ENCODE results near the gene ACOXL.

Gene ACOXL

DNA sequence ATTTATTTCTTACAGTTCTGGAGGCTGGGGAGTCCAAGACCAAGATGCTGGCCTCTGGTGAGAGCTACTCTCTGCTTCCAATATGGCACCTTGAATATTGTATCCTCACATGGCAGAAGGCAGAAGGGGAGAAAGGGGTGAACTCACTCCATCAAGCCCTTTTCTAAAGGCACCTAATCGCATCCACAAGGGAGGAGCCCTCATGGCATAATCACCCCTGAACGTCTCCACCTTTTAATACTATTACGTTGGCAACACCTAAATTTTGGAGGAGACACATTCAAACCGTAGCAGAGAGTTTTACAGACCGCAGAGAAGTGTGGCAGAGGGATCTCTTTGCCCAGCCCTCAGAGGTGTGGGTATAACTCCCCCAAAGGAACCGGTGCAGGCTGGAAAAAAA is 245.8 kb downstream of the ACOXL start:
- no peak for DNase-seq (ENCODE audit: low spot score)

DNA sequence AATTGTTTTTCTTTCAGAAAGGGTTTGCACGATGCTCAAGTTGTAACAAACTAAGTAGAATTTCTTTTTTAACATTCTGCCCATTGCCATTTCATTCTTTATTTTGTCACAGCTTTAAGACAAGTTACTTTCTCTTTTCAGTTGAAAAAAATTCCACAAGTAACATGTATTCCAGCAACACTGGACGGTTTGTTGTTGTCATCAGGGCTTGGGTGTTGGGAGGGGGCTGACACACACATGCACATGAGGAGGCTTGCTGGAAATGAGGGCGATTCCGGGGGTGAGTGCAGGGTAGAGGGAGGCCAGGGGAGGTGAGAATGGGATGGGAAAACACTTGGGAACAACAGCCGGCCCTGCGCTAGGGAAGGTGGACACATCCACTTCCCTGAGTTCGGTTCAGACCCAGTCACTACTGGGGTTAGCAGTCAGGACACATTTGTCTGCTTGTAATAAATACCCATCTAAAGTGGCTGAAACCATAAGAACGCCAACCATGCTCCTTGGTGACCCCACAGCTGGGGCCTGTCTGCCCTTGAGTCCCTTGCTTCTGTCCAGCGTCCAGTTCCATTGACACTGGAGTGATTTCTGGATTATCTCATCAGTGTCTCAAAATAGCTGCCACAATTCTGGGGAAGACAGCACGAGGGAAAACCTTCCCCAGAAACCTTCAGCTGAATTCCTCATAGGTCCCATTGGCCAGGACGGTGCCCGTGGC is 246.5 kb downstream of the ACOXL start:
- no peak for DNase-seq (ENCODE audit: low spot score)

DNA sequence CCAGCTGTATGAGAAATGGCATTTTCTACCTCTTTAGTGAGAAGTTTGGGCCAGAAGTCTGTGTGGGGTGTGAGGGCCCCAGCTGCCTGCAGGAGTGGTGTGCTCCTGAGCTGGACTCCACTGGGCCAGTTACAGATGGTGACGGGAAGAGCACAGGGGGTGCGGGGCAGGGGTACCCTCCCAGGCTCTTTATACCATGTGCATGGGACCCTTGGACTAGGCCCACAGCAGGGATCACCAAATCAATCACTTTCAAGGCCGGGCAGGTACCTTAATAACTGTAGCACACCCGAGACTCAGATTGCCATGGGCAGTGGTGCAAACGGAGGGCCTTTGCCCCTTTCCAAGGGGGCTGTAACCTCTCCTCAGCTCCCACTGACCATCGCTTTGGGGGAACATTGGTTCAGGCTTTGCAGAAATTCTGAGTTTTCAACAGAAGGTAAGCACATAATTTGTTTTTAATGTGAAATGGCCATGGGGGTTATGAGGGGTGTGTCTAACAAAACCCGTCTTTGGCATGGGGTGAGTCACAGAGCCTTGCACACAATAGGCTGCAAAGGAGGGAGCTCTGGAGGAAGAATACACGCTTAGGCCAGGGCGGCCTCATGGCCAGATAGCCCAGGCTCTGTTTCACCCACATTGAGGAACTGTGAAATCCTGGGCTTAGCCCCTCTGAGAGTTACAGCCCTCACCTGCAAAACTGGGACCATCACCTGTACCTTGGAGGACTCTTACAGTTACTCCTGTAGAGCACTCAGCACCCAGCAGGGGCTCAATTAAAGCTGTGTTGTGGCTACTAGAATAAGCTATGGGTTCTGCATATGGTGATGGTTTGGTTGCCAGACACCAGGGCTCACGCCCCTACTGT is 247.3 kb downstream of the ACOXL start:
- DNase-seq (ENCODE audit: low spot score) = no peak

DNA sequence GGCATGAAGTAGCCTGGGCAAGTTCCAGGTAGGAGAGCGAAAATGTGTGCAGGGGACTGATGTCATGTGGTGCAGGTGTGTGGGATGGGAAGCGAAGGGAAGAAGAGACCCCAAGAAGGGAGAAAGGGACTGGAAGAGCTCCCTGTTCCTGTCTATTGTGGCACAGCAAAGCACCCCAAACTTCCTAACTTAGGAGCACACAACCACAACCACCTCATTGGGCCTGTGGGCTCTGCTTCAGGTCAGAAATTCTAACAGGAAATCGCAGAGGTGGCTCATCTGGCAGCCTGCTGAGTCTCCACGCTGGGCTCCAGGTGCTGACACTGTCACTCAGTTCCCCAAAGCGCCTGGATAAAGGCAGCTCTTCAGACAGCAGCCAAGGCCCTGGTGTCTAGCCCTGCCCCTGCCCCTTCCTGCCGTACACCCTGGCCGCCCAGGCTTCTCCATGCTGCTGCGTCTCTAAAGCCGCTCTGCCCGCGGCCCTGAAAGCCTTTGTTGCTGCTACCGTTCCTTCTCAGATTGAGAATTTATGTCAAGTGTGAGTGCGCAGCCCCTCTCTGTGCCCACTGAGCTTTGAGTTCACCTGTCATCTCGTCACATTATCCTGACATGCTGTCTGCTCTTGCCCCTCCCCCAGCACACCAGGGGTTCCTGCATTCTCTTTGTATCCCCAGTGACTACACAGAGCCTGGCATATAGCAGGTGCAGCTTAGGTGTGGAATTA is 248.1 kb downstream of the ACOXL start:
- DNase-seq (ENCODE audit: low spot score) = no peak

DNA sequence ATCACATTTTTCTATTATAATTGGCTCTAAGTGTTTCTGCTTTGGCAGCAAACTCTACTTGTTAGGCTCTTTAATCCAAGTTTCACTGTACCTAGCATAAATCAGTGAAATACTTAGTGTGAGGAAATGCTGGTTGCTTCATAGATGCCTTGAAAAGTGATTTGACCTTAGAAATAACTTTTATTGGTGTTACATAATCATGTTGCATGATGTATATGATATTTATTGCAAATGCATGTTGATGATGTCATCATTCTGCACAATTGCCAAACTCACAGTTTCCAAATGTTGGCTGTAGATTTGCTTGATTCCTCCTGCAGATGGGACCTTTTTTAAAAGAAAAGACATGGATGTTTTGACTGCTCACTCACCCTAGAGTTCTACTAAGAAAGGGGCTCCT is 250.8 kb downstream of the ACOXL start:
- no peak for DNase-seq (ENCODE audit: low spot score)

DNA sequence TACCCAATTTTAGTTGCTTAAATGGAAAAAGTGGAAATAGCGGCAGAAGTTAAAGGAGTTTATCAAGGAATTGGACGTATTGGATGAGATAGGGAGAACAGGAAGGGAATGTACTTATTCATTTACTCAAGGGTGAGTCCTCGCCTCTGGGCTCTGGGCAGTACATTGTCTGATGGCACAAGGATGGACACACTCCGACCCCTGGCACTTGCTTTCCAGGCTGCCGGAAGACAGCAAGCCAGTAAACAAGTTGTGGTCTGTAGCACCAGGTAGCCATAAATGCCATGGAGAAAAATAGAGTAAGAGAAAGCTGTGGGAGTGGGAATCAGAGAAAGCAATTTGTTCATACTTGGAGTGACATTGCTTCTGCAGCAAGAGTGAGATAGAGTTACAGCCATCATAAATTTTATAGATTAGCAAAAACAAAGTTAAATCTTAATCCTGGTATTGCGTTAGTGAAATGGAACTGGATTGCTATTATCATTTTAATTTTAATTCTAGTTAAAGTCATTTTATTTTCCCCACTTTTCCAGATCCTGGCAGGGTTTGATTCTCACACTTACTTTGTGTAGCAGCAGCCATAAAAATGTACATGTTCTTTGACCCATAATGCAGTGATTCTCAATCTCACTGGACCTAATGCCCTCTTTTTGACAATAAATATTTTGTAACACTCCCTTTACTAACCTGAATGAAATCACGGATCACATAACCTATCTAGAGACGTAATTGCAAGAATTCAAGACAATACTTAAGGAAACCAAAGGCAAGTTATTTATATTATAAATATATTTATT is 252.5 kb downstream of the ACOXL start:
- no peak for DNase-seq (ENCODE audit: low spot score)

DNA sequence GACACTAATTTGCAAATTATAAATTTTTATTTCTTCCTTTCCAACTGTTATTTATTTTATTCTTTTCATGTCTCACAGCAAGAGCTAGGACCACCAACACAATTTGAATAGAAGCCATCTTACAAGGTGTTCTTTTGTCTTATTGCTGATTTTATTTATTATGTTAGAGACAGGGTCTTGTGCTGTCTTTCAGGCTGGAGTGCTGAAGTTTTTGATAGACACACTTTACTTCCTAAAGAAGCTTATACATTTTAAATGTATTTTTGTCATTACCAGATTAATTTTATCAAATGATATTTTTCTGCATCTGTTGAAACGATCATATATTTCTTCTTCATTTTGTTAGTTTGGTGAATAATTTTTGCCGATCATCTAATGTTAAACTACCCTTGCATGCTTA is 258.1 kb downstream of the ACOXL start:
- no peak for DNase-seq (ENCODE audit: low spot score)

DNA sequence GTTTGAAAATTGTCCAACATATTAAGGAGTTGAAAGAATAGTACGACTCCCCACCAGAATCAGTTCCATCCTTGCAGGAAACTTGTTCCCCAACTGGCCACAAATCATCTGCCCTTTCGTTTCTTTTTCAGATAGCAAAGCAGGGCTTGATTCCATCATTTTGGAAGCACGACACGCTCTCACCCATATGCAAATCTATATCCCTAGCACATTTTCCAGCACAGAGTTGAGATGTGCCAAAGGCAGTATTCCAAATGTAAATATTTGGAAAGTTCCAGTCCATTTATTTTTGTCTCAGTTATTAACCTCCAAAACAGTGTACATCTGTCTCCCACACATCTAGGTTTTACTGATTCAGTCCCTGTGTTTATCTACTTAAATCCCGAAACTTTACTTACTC is 259.5 kb downstream of the ACOXL start:
- DNase-seq (ENCODE audit: low spot score) = no peak

DNA sequence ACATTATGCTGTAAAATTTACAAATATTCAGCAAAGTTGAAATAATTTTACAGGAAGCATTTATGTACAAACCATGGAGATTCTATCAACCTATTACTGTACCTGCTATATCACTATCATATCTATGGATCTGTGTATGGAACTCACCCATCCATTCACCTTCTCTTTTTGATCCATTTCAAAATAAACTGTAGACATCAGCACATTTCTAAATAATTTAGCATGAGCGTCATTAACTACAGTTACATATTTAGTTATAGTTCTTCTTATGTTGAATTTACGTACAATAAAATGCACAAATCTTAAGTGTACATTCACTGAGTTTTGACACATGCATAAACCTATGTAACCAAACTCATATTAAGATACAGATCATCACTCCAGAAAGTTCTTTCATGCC is 260.5 kb downstream of the ACOXL start:
- no peak for DNase-seq (ENCODE audit: low spot score)

DNA sequence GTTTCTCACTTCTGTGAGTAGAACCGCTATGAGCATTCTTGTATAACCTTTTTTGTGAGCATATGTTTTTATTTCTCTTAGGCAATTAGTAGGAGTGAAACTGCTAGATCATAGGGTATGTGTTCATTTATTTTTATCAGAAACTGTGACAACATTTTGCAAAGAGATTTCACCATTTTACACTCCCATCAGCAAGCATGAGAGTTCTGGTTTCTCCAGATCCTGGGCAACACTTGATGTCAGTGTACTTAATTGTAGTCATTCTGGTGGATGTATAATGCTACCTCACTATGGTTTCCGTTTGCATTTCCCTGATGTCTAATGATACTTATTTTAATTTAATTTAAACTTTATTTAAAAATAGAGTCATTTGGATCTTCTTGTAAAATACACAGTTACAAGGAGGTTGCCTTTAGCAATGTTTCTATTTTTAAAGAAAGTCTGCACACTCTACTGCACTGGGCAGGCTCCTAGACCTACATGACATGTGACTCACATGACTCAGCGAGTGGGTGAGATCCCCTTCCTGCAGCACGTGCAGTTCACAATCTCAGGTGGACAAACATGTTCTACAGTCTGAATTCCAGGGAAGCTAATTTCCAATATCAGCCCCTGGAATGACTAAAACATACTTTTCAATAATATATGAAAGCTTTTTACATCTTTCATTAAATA is 261.3 kb downstream of the ACOXL start:
- DNase-seq (ENCODE audit: low spot score) = peak; percentile 67

DNA sequence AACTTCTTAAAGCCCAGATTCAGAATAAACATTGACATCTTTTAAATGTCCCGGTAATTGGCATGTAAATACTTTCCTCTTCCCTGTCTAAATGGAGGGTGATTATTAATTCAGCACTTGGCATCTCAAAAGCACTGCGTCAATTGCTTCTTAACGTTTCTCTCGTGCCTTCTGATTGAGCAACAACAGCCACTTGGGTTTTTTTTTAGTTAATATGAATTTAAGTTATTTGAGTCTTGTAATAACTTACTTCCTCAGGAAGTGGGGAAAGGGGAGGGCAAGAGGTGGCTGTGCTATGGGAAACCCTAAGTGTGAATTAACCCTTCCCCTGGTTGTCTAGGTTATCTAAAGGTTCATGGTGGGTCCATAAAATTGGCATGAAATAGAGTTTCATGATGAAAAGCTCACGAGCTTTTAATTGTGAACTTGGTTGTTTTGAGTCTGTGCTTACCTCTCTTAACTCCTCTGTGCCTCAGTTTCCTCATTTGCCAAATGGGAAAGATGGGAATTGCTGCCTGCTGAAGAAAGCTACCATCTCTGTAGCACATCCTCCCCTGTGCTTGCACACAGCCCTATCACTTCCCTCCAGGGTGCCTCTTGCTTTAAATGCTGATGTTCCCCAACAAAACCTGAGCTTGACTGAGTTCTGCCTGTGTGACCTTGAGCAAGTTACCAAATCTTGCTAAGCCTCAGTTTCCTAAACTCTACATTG is 262.0 kb downstream of the ACOXL start:
- peak; percentile 17 for DNase-seq (ENCODE audit: low spot score)

DNA sequence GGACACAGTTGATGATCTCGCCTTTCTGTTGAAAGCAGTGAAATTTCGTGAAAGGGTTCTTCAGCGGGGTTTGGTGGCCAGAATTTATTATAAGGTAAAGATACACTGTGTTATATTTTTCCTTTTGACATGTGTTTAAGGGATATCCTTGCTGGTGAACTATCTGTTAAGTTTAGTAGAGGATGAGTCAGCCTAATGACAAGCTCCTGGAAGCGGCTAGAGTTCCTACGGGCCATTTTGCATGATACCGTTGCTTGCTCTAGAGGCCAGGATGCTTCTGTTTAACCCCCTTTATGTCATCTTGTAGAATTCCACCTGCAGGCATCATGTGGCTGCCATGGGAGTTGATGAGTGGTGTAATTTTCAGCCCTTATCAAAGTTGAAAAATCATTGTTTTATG is 263.5 kb downstream of the ACOXL start:
- DNase-seq (ENCODE audit: low spot score) = peak; percentile 11

DNA sequence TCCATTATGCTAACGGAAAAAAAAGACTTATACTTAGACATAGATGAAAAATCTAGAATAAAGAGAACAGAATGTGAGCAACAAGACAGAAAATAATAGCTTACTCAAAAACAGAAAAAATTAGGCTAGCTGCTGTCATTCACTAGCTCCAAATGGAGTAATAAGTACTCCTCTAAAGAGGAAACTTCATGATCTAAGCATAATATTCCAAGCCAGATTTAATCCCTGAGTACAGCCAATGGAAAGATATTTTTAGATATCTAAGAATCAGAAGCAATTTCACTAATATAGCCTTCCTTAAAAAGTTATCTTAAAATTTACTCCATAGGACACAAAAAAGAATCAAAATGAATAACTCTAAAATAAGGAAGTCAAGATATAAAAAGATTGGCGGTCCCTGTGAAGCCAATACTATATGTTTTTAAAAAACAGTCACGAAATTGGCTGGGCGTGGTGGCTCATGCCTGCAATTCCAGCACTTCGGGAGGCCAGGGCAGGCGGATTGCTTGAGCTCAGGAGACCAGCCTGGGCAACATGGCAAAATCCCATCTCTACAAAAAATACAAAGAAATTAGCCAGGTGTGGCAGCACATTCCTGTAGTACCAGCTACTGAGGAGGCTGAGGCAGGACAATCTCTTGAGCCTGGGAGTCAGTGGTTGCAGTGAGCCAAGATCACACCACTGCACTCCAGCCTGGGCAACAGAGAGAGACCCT is 265.1 kb downstream of the ACOXL start:
- DNase-seq (ENCODE audit: low spot score) = no peak

DNA sequence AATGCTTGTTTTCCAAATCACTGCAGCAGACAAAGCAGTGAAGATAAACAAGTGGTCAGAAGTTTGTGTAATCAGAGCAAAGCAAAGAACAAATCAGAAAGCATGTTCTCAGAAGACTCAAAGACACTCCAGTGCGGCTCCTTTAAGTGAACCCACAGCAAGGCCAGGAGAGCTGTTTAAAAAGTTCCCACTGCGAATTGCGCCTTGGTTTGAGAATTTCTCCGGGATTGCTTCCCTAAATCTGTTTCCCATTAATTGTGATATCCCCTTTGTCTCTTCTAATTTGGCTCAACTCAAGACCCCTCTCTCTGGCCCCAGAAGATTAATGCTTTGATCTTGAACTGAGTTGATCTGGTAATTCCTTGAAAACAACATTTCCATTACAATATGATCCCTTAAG is 265.9 kb downstream of the ACOXL start:
- no peak for DNase-seq (ENCODE audit: low spot score)

DNA sequence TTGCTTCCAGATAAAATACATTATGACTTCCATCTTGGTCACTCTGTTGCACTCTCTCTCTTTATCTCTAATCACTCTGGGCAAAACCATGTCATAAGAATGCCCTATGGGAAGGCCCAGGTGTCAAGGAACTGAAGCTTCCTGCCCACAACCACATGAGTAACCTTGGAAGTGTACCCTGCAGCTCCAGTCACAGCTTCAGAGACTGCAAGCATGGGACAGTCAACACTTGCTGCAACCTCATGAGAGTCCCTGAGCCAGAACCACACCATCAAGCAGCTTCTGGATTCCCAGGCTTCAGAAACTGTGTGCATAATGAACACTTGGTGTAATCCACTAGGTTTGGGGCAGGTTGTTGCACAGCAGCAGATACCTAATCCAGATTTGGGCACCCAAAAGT is 267.3 kb downstream of the ACOXL start:
- no peak for DNase-seq (ENCODE audit: low spot score)

DNA sequence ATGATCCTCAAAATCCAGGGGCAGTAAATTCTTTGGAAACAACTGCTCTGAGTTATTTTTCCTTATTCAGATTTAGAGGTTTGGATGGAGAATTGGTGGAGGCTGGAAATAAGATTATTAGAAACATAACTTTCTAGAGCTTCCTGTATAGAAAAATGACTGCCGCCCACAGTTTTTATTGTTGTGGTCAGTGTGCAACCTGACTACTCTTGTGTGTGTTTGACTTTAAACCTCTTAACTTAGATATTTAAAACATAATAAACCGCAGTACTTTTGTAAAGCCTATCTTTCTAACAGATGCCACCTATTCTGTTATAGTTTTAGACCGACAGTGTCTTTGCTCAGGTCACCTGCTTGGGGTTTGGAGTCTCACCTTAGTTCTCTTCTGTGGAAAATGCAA is 272.9 kb downstream of the ACOXL start:
- DNase-seq (ENCODE audit: low spot score) = no peak

DNA sequence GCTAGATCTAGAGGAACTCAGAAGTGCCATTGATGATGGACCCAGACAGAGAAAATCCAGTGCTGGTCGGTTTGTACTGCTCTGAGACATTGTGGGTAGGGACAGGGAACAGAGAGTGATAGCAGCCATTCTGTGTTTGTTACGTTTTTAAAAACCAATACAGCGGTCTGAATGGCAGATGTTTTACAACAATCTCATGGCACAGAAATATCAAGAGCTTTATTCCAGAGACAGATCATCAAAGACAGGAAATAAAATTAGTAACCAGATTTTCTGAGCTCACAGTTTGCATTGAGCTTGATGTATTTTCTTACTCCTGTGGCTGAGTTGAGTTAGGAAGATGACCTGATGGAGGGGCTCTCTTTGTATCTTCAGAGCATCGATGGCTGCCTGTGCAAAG is 273.4 kb downstream of the ACOXL start:
- no peak for DNase-seq (ENCODE audit: low spot score)

DNA sequence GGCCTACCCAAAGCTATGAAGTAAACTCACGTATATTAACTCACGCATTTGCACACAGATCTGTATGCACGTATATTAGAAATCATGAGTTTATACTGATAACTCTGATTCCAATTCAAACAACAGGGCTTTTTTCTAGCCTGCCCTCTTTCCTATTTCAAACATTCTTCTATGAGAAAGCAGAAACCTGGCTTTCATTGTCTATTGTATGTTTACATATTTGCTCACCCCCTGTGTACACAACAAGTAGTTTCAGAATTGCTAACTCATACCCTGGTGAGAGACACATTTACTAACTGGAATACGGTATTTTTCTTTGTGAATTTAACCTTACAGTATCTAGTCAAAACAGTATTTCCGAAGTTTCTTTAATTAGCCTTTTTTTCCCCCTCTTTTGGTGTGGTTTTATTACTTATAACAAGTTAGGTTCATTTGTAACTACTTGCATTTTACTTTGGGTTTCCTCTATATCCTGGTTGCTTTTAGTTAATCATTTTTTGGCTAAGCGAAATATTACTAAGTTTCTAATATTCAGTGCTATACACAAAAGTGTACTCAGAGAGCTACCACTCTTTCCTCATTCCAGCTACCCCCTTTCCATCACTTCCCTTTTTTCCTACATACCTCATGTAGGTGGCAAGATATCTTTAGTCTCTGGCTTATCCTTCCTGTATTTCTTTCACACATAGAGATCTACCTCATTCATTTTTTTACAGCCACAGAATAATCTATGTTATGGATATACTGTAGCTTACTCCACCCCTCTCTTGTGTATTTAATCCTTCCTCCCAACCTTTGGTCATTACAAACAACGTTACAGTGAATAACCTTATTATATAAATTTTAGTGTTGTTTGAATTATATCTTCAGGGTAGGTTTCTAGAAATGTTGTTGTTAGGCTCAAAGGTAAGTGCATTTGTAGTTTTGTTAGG is 275.6 kb downstream of the ACOXL start:
- no peak for DNase-seq (ENCODE audit: low spot score)

DNA sequence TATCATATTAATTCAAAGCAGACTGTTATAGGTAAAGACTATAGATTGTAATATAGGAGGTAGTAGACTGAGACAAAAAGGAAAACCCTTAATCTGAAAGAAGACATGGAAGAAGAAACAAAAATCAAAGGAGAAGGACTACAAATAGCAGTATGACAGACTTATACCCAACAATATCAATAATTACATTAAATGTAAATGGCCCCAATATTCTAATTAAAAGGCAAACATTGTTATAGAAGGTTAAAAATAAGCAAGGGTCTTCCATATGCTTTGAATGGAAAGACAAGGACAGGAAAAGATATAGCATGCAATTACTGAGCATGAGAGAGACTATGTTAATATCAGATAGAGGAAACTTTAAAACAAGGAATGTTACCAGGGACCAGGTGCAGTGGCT is 278.8 kb downstream of the ACOXL start:
- DNase-seq (ENCODE audit: low spot score) = no peak
